Measurements from ENCODE around the gene SURF4. TPM values are rescaled to one million over a fixed set of nuclear protein-coding genes. Genes with fewer than 3 reads are reported as not detected.
"Not testable (repeated sequence)": the region's sequence is repeated elsewhere in the genome, so short reads cannot be mapped to it uniquely, and the experiment has no call there.

SURF4 gene
- total and polyA plus RNA-seq, 2 donors from 2014 or later: 121 to 138 TPM

- H3K27me3 ChIP-seq (ENCODE audit: control insufficient read depth, insufficient read depth, low read length): no peaks in the 10 kb centered on the region
- intact Hi-C loops (cut with DNase I): loop anchor here (10.0 kb wide), 1 partner anchor 147 kb away; no protein-coding TSS in a partner anchor
- TF ChIP-seq CTCF (IDR thresholded peaks at IDR 0.05; ENCODE audit: borderline replicate concordance, extremely low read depth, insufficient read depth): no peak
- no peak overlapping the region for H3K27ac ChIP-seq (ENCODE audit: low read depth in 2 of 2, low read length in 2 of 2)
- peaks cover 0 to 19% (median 3%) of the 10 kb centered on the region in 3 donors for H3K4me1 ChIP-seq (ENCODE audit: control insufficient read depth in 2 of 3, insufficient read depth in 2 of 3, low read depth in 1 of 3, low read length in 3 of 3)
- H3K4me3 ChIP-seq (ENCODE audit: low read length in 3 of 3): no peak overlapping the region
- H3K9ac ChIP-seq (ENCODE audit: low read length in 3 of 3): no peak overlapping the region
- FAIRE-seq (no peak), DNase-seq (peak in 1 of 5 donors; percentile 68)
- no peaks in the 10 kb centered on the region for H3K9me3 ChIP-seq (ENCODE audit: control insufficient read depth in 2 of 3, insufficient read depth in 1 of 3, low read length in 3 of 3)
- H3K36me3 ChIP-seq (ENCODE audit: control insufficient read depth in 2 of 3, insufficient read depth in 3 of 3, low read length in 3 of 3): peaks cover 0 to 27% (median 20%) of the 10 kb centered on the region in 3 donors
These were observed 44.0 kb downstream of the SURF4 start for GRCh38 chr9:133331641-133332380.

GRCh38 chr9:133331221-133331620 lies 44.6 kb downstream of the SURF4 start:
- Histone ChIP-seq H3K27me3 (ENCODE audit: control insufficient read depth, insufficient read depth, low read length) (no peaks in the 10 kb centered on the region), H3K9ac (ENCODE audit: low read length in 3 of 3) (no peak overlapping the region), H3K9me3 (ENCODE audit: control insufficient read depth in 2 of 3, insufficient read depth in 1 of 3, low read length in 3 of 3) (no peaks in the 10 kb centered on the region), H3K27ac (ENCODE audit: low read depth in 2 of 2, low read length in 2 of 2) (no peak overlapping the region), H3K4me1 (ENCODE audit: control insufficient read depth in 2 of 3, insufficient read depth in 2 of 3, low read depth in 1 of 3, low read length in 3 of 3) (peaks cover 0 to 14% (median 3%) of the 10 kb centered on the region in 3 donors), H3K36me3 (ENCODE audit: control insufficient read depth in 2 of 3, insufficient read depth in 3 of 3, low read length in 3 of 3) (peaks cover 0 to 27% (median 20%) of the 10 kb centered on the region in 3 donors), H3K4me3 (ENCODE audit: low read length in 3 of 3) (no peak overlapping the region)
- no peak for FAIRE-seq
- intact Hi-C loops (cut with DNase I): loop anchor here (10.0 kb wide), 1 partner anchor 146 kb away; no protein-coding TSS in a partner anchor
- DNase-seq: peak in 1 of 5 donors; percentile 46
- no peak for TF ChIP-seq CTCF (IDR thresholded peaks at IDR 0.05; ENCODE audit: borderline replicate concordance, extremely low read depth, insufficient read depth)

GRCh38 chr9:133329306-133330156 lies 46.3 kb downstream of the SURF4 start:
- TF ChIP-seq CTCF (IDR thresholded peaks at IDR 0.05; ENCODE audit: borderline replicate concordance, extremely low read depth, insufficient read depth): peak; percentile 27
- peaks cover 0 to 25% (median 20%) of the 10 kb centered on the region in 3 donors for H3K36me3 ChIP-seq (ENCODE audit: control insufficient read depth in 2 of 3, insufficient read depth in 3 of 3, low read length in 3 of 3)
- H3K4me1 ChIP-seq (ENCODE audit: control insufficient read depth in 2 of 3, insufficient read depth in 2 of 3, low read depth in 1 of 3, low read length in 3 of 3): peaks cover 0 to 11% (median 3%) of the 10 kb centered on the region in 3 donors
- H3K9me3 ChIP-seq (ENCODE audit: control insufficient read depth in 2 of 3, insufficient read depth in 1 of 3, low read length in 3 of 3); H3K4me3 ChIP-seq (ENCODE audit: low read length in 3 of 3); H3K9ac ChIP-seq (ENCODE audit: low read length in 3 of 3); H3K27ac ChIP-seq (ENCODE audit: low read depth in 2 of 2, low read length in 2 of 2); FAIRE-seq; H3K27me3 ChIP-seq (ENCODE audit: control insufficient read depth, insufficient read depth, low read length): not testable (repeated sequence)
- intact Hi-C loops (cut with DNase I): loop anchor here (10.0 kb wide), 1 partner anchor 145 kb away; no protein-coding TSS in a partner anchor
- peak in 2 of 5 donors; percentile 28 to 69 for DNase-seq
